Sigmoid colon (tissue), 3 donors: ENCODE data around the gene ANAPC16.

Source experiments
- POLR2A ChIP-seq, 2 donors: fragments of 450-650 bp; IDR thresholded peaks; one replicate each; pipeline ENCODE4 v1.6.1; 2016; ENCODE audit warnings: antibody characterized with exemption in 2 of 2, mild to moderate bottlenecking in 2 of 2, moderate library complexity in 2 of 2
- TF ChIP-seq, protein P1 (sequence below), 4 experiments: fragments of 450-650 bp in 3 of 4; fragments of 200-600 bp in 1 of 4; IDR thresholded peaks; one replicate each; pipeline ENCODE4 v1.5.1; 2016 to 2019; ENCODE audit warnings: antibody characterized with exemption in 4 of 4, mild to moderate bottlenecking in 3 of 4, moderate library complexity in 2 of 4

DNA sequence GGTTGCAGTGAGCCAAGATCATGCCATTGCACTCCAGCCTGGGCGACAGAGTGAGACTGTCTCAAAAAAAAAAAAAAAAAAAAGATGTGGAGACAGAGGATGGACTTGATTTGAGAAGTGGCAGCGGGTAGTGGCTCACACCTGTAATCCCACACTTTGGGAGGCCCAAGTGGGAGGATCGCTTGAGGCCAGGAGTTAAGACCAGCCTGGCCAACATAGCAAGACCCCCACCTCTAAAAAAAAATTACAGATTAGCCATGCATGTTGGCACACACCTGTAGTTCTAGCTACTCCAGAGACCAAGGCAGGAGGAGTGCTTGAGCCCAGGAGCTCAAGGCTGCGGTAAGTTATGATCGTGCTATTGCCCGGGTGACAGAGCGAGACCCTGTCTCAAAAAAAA, 24.6 kb downstream of the ANAPC16 start:
- TF ChIP-seq, protein P1, sequence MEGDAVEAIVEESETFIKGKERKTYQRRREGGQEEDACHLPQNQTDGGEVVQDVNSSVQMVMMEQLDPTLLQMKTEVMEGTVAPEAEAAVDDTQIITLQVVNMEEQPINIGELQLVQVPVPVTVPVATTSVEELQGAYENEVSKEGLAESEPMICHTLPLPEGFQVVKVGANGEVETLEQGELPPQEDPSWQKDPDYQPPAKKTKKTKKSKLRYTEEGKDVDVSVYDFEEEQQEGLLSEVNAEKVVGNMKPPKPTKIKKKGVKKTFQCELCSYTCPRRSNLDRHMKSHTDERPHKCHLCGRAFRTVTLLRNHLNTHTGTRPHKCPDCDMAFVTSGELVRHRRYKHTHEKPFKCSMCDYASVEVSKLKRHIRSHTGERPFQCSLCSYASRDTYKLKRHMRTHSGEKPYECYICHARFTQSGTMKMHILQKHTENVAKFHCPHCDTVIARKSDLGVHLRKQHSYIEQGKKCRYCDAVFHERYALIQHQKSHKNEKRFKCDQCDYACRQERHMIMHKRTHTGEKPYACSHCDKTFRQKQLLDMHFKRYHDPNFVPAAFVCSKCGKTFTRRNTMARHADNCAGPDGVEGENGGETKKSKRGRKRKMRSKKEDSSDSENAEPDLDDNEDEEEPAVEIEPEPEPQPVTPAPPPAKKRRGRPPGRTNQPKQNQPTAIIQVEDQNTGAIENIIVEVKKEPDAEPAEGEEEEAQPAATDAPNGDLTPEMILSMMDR (IDR thresholded peaks at IDR 0.05) = no peak
- TF ChIP-seq POLR2A (IDR thresholded peaks at IDR 0.05) = no peak
